ENCODE data around the gene OSBPL10.

- TF ChIP-seq CTCF (conservative IDR thresholded peaks at IDR 0.05; ENCODE audit: low read depth, low read length) (no peak), EZH2 (IDR thresholded peaks at IDR 0.05; ENCODE audit: borderline replicate concordance, low read depth, low read length, poor library complexity, severe bottlenecking) (no peak)
Observed at GRCh38 chr3:31753050-31753425, 228.0 kb downstream of the OSBPL10 start.
